Keratinocyte (primary cell): ENCODE results near the gene MADCAM1.

Experiments
- EZH2 ChIP-seq: IDR thresholded peaks from one replicate; pipeline ENCODE4 v1.6.1; 2012; ENCODE audit warnings: inconsistent platforms, mild to moderate bottlenecking, low read length, moderate library complexity
- TF ChIP-seq, protein P1 (sequence below), 3 experiments: IDR thresholded peaks in 1 of 3; conservative IDR thresholded peaks in 1 of 3; optimal IDR thresholded peaks in 1 of 3; 2 replicates in 2 of 3; 3 replicates in 1 of 3; pipeline versions ENCODE3 to v1.5.1; 2011; ENCODE audit warnings: low read length in 3 of 3, mild to moderate bottlenecking in 3 of 3, moderate library complexity in 2 of 3, control low read depth in 1 of 3, inconsistent platforms in 1 of 3; ENCODE audit not compliant: insufficient read depth in 2 of 3; ENCODE audit errors: extremely low read depth in 1 of 3

- TF ChIP-seq, protein P1, sequence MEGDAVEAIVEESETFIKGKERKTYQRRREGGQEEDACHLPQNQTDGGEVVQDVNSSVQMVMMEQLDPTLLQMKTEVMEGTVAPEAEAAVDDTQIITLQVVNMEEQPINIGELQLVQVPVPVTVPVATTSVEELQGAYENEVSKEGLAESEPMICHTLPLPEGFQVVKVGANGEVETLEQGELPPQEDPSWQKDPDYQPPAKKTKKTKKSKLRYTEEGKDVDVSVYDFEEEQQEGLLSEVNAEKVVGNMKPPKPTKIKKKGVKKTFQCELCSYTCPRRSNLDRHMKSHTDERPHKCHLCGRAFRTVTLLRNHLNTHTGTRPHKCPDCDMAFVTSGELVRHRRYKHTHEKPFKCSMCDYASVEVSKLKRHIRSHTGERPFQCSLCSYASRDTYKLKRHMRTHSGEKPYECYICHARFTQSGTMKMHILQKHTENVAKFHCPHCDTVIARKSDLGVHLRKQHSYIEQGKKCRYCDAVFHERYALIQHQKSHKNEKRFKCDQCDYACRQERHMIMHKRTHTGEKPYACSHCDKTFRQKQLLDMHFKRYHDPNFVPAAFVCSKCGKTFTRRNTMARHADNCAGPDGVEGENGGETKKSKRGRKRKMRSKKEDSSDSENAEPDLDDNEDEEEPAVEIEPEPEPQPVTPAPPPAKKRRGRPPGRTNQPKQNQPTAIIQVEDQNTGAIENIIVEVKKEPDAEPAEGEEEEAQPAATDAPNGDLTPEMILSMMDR (optimal IDR thresholded peaks at IDR 0.05 in 1 of 3, IDR thresholded peaks at IDR 0.05 in 1 of 3, conservative IDR thresholded peaks at IDR 0.05 in 1 of 3; ENCODE audit: extremely low read depth in 1 of 3, insufficient read depth in 2 of 3, low read length in 3 of 3), result no peak
- no peak for TF ChIP-seq EZH2
Observed at GRCh38 chr19:463483-464207, 32.6 kb upstream of the MADCAM1 start.
